Measurements from ENCODE around the gene COX19.

GRCh38 chr7:925601-926000 lies 49.7 kb downstream of the COX19 start:
- TF ChIP-seq CTCF (IDR thresholded peaks at IDR 0.05), result no peak
- TF ChIP-seq POLR2A (IDR thresholded peaks at IDR 0.05), result no peak

Data from uterus (tissue), 2 donors.